ENCODE results near the gene SNX5. TPM values are rescaled to one million over a fixed set of nuclear protein-coding genes. Genes with fewer than 3 reads are reported as not detected.

The SNX5 gene
- total and polyA plus RNA-seq, 9 of the 15 experiments (the other 6 are each of a cell fraction or from before 2014, with no cell fraction given) = 53.5 to 276 (median 160) TPM

DNA sequence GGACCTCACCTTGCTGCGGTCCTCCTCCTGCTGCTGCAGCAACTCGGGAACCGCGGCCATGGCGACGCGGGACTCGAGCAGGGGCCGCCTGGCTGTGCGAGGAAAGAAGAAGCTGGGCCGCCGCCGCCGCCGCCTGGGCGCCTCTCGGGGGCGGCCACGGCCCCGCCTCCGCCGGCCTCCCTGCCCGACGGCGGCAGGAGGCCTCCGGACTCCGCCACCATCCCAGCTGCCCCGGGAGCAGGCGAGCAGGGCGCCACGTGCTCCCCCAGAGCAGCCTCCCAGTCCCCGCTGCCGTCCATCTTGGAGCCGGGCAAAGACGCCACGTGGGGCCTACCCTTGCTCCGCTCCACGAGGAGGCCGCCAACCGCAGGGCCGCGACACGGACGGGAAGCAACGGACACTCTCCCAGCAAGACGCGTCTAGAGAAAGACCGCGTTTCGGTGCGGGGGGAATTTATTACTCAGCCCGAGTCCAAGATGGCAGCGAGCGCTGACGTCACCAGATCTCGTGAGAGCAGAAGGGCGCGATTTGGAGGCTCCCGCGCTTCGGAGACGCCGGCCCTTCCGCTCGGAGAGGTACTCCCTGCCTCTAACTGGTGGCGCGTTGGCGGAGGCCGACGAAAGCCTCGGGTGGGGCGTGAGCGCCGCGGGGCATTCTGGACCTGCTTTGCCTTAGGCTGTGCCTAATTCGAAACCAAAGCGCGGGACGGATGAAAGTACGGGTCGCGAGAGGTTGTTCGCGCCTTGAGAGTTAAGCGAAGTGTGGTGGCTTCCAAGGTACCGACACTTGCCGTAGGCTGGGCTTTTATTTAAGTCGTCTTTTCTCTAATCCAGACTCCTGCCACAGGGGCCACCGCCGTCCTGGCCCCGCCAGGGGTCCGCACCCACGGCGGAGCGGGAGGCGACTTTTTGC lies at the start of gene SNX5, which contains the start of gene MGME1 (continued):
- TF ChIP-seq, protein P1, sequence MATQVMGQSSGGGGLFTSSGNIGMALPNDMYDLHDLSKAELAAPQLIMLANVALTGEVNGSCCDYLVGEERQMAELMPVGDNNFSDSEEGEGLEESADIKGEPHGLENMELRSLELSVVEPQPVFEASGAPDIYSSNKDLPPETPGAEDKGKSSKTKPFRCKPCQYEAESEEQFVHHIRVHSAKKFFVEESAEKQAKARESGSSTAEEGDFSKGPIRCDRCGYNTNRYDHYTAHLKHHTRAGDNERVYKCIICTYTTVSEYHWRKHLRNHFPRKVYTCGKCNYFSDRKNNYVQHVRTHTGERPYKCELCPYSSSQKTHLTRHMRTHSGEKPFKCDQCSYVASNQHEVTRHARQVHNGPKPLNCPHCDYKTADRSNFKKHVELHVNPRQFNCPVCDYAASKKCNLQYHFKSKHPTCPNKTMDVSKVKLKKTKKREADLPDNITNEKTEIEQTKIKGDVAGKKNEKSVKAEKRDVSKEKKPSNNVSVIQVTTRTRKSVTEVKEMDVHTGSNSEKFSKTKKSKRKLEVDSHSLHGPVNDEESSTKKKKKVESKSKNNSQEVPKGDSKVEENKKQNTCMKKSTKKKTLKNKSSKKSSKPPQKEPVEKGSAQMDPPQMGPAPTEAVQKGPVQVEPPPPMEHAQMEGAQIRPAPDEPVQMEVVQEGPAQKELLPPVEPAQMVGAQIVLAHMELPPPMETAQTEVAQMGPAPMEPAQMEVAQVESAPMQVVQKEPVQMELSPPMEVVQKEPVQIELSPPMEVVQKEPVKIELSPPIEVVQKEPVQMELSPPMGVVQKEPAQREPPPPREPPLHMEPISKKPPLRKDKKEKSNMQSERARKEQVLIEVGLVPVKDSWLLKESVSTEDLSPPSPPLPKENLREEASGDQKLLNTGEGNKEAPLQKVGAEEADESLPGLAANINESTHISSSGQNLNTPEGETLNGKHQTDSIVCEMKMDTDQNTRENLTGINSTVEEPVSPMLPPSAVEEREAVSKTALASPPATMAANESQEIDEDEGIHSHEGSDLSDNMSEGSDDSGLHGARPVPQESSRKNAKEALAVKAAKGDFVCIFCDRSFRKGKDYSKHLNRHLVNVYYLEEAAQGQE (IDR thresholded peaks at IDR 0.05; ENCODE audit: borderline replicate concordance) = peak; percentile 46; the same call in 1 of the 2 replicates
- TF ChIP-seq, protein P1 (CRISPR knock-in tag; IDR thresholded peaks at IDR 0.05; ENCODE audit: low read depth) = no peak; the same call in 1 of the 2 replicates
- TF ChIP-seq ZNF347 (CRISPR knock-in tag; IDR thresholded peaks at IDR 0.05; ENCODE audit: low read depth) (no peak), AFF1 (IDR thresholded peaks at IDR 0.05; ENCODE audit: low read depth in 1 of 2, partially characterized antibody in 2 of 2) (peak in 1 of 2 experiments; percentile 49), ZNF253 (CRISPR knock-in tag; conservative IDR thresholded peaks at IDR 0.05) (no peak), HDAC1 (IDR thresholded peaks at IDR 0.05) (peak in 1 of 2 experiments; percentile 76; a peak in 2 of 4 replicates), FIP1L1 (IDR thresholded peaks at IDR 0.05; ENCODE audit: low read depth, low read length, poor library complexity, severe bottlenecking) (peak; percentile 77), RBM22 (IDR thresholded peaks at IDR 0.05; ENCODE audit: low read depth, low read length, poor library complexity, severe bottlenecking) (no peak), PHF8 (IDR thresholded peaks at IDR 0.05; ENCODE audit: borderline replicate concordance, low read length) (peak; percentile 63; the same call in 1 of the 2 replicates), HNRNPL (IDR thresholded peaks at IDR 0.05; ENCODE audit: low read depth, low read length) (0 out of 2 replicates have a peak, but pooled peaks have one; percentile 17), ESRRA (IDR thresholded peaks at IDR 0.05; ENCODE audit: borderline replicate concordance, low read depth) (peak; percentile 52)
- TF ChIP-seq, protein P2, sequence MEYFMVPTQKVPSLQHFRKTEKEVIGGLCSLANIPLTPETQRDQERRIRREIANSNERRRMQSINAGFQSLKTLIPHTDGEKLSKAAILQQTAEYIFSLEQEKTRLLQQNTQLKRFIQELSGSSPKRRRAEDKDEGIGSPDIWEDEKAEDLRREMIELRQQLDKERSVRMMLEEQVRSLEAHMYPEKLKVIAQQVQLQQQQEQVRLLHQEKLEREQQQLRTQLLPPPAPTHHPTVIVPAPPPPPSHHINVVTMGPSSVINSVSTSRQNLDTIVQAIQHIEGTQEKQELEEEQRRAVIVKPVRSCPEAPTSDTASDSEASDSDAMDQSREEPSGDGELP (CRISPR knock-in tag; IDR thresholded peaks at IDR 0.05; ENCODE audit: borderline replicate concordance) = peak; percentile 85; the same call in 1 of the 2 replicates

Measured in K562 (cell line).